ENCODE results near the gene FCER1A. TPM values are rescaled to one million over a fixed set of nuclear protein-coding genes. Genes with fewer than 3 reads are reported as not detected.

The FCER1A gene
- total and polyA plus RNA-seq, 10 of the 15 experiments (the other 5 are each of a cell fraction or from before 2014, with no cell fraction given) = 0.06 to 0.62 (median 0.20) TPM; not detected in 5

GRCh38 chr1:159318784-159319551, 16.8 kb downstream of the FCER1A start (continued):
- TF ChIP-seq ZNF384 (IDR thresholded peaks at IDR 0.05; ENCODE audit: borderline replicate concordance, low read depth, low read length) (no peak), TBL1XR1 (IDR thresholded peaks at IDR 0.05; ENCODE audit: low read depth, low read length) (no peak), CHD4 (IDR thresholded peaks at IDR 0.05) (no peak)

GRCh38 chr1:159334797-159335196, 32.7 kb downstream of the FCER1A start:
- intact Hi-C loops (cut with micrococcal nuclease; ENCODE audit: unreplicated experiment) = no loop called here

GRCh38 chr1:159338018-159338417, 35.9 kb downstream of the FCER1A start:
- FAIRE-seq = no peak
- BruUV-seq (replicated peaks) = no TSS peak
- Histone ChIP-seq H4K20me1 (ENCODE audit: control insufficient read depth, insufficient read depth) (no peaks in the 10 kb centered on the region), H3K4me1 (ENCODE audit: control insufficient read depth, insufficient read depth, low read length) (no peaks in the 10 kb centered on the region), H2AFZ (ENCODE audit: control insufficient read depth, low read depth, low read length) (no peak overlapping the region), H3K27ac (ENCODE audit: control insufficient read depth, insufficient read depth) (no peak overlapping the region), H3K9ac (ENCODE audit: control insufficient read depth, insufficient read depth, low read length) (no peak overlapping the region), H3K27me3 (replicated peaks in 1 of 2; ENCODE audit: control insufficient read depth in 2 of 2, insufficient read depth in 2 of 2, low read length in 1 of 2) (no peaks in the 10 kb centered on the region), H3K4me3 (no peak overlapping the region), H3K9me3 (replicated peaks; ENCODE audit: control insufficient read depth, insufficient read depth, low read length) (no peaks in the 10 kb centered on the region), H3K4me2 (ENCODE audit: control insufficient read depth, insufficient read depth) (no peak overlapping the region), H3K36me3 (ENCODE audit: control insufficient read depth in 2 of 2, insufficient read depth in 2 of 2, low read length in 1 of 2) (no peaks in the 10 kb centered on the region), H3K79me2 (ENCODE audit: control insufficient read depth, insufficient read depth, low read length) (no peaks in the 10 kb centered on the region)
- no peak for ATAC-seq
- POLR2A ChIA-PET = no interaction called here
- intact Hi-C loops (cut with micrococcal nuclease; ENCODE audit: unreplicated experiment) = no loop called here
- DNase-seq (ENCODE audit: low read depth, low spot score) = no peak
- RAD21 ChIA-PET (ENCODE audit: unreplicated experiment) = no interaction called here
- SMC1A ChIA-PET (ENCODE audit: uncharacterized antibody, unreplicated experiment) = no interaction called here
- in situ Hi-C loops (cut with MboI) = no loop called here
- CTCF ChIA-PET = no interaction called here
- TF ChIP-seq ELK1 (IDR thresholded peaks at IDR 0.05; ENCODE audit: low read depth, low read length) (no peak), MXI1 (IDR thresholded peaks at IDR 0.05; ENCODE audit: low read depth, low read length) (no peak), CEBPZ (IDR thresholded peaks at IDR 0.05; ENCODE audit: low read depth, low read length) (no peak), BMI1 (IDR thresholded peaks at IDR 0.05; ENCODE audit: borderline replicate concordance) (no peak), KDM1A (IDR thresholded peaks at IDR 0.05; ENCODE audit: borderline replicate concordance) (no peak)

More at GRCh38 chr1:159334797-159335196, 32.7 kb downstream of the FCER1A start:
- Histone ChIP-seq H3K36me3 (ENCODE audit: control insufficient read depth in 2 of 2, insufficient read depth in 2 of 2, low read length in 1 of 2) (no peaks in the 10 kb centered on the region), H3K4me1 (ENCODE audit: control insufficient read depth, insufficient read depth, low read length) (no peaks in the 10 kb centered on the region), H3K9ac (ENCODE audit: control insufficient read depth, insufficient read depth, low read length) (no peak overlapping the region), H3K9me3 (replicated peaks; ENCODE audit: control insufficient read depth, insufficient read depth, low read length) (no peaks in the 10 kb centered on the region), H3K79me2 (ENCODE audit: control insufficient read depth, insufficient read depth, low read length) (no peaks in the 10 kb centered on the region), H3K4me3 (no peak overlapping the region), H3K4me2 (ENCODE audit: control insufficient read depth, insufficient read depth) (no peak overlapping the region), H3K27ac (ENCODE audit: control insufficient read depth, insufficient read depth) (no peak overlapping the region), H4K20me1 (ENCODE audit: control insufficient read depth, insufficient read depth) (no peaks in the 10 kb centered on the region), H3K27me3 (replicated peaks in 1 of 2; ENCODE audit: control insufficient read depth in 2 of 2, insufficient read depth in 2 of 2, low read length in 1 of 2) (no peaks in the 10 kb centered on the region), H2AFZ (ENCODE audit: control insufficient read depth, low read depth, low read length) (no peak overlapping the region)
- TF ChIP-seq FOXK2 (IDR thresholded peaks at IDR 0.05) (no peak), ZBED1 (IDR thresholded peaks at IDR 0.05; ENCODE audit: borderline replicate concordance) (no peak), ASH2L (IDR thresholded peaks at IDR 0.05; ENCODE audit: borderline replicate concordance, low read depth) (no peak), BACH1 (IDR thresholded peaks at IDR 0.05; ENCODE audit: borderline replicate concordance) (no peak), SUPT20H (IDR thresholded peaks at IDR 0.05; ENCODE audit: borderline replicate concordance, control insufficient read depth, low read depth, low read length) (no peak)
- ATAC-seq (no peak), FAIRE-seq (no peak), DNase-seq (ENCODE audit: low read depth, low spot score) (no peak)
- no TSS peak for BruUV-seq (replicated peaks)
- in situ Hi-C loops (cut with MboI) = no loop called here
- CTCF ChIA-PET = no interaction called here
- RAD21 ChIA-PET (ENCODE audit: unreplicated experiment) = no interaction called here
- SMC1A ChIA-PET (ENCODE audit: uncharacterized antibody, unreplicated experiment) = no interaction called here
- WGBS (ENCODE audit: insufficient coverage, insufficient replicate concordance, low lambda C conversion rate, missing lambda C conversion rate) = 0% methylated on average over 2 of the region's 2 CpGs
- POLR2A ChIA-PET = no interaction called here
